ENCODE results near the gene APOA4. TPM values are rescaled to one million over a fixed set of nuclear protein-coding genes. Genes with fewer than 3 reads are reported as not detected.

Gene APOA4
- total and polyA plus RNA-seq, 9 of the 15 experiments (the other 6 are each of a cell fraction or from before 2014, with no cell fraction given): 0.07 TPM; not detected in 8

GRCh38 chr11:116794851-116795250, 28.3 kb downstream of the APOA4 start:
- H4K20me1 ChIP-seq (replicated peaks; ENCODE audit: control insufficient read depth, insufficient read depth, low read length): no peaks in the 10 kb centered on the region
- H3K9ac ChIP-seq (ENCODE audit: insufficient read depth in 1 of 2, low read depth in 2 of 2, low read length in 2 of 2): no peak overlapping the region
- H3K79me2 ChIP-seq (ENCODE audit: control insufficient read depth, insufficient read depth, low read length): no peaks in the 10 kb centered on the region
- peak overlapping the region; percentile 83; the same call in 1 of the 2 replicates for H2AFZ ChIP-seq (ENCODE audit: low read depth, low read length)
- no peak for FAIRE-seq
- peaks cover 14 to 26% of the 10 kb centered on the region in 2 experiments for H3K4me1 ChIP-seq (replicated peaks in 1 of 2; ENCODE audit: control insufficient read depth in 2 of 2, insufficient read depth in 2 of 2, low read length in 2 of 2)
- no peak for DNase-seq (ENCODE audit: extremely low read depth in 1 of 4, low spot score in 3 of 4)
- H3K27me3 ChIP-seq (ENCODE audit: control insufficient read depth in 2 of 2, insufficient read depth in 2 of 2, low read length in 2 of 2): no peaks in the 10 kb centered on the region
- WGBS (ENCODE audit: insufficient coverage, low coverage, missing lambda C conversion rate): 48% methylated on average over 2 of the region's 2 CpGs
- H3K9me3 ChIP-seq (replicated peaks; ENCODE audit: control insufficient read depth, insufficient read depth, low read depth, low read length): no peaks in the 10 kb centered on the region
- no peak overlapping the region for H3K27ac ChIP-seq (ENCODE audit: extremely low read depth, low read depth, low read length)
- BruUV-seq (replicated peaks): no TSS peak
- CTCF ChIA-PET (ENCODE audit: low intra/inter-chr PET ratio): no interaction called here
- ATAC-seq: no peak
- in situ Hi-C loops (cut with MboI) (no loop called here), intact Hi-C loops (cut with micrococcal nuclease) (loop anchor here (5.0 kb wide), 1 partner anchor 432 kb away; no protein-coding TSS in a partner anchor)
- no peak overlapping the region for H3K4me3 ChIP-seq
- POLR2A ChIA-PET: interaction anchor here (0.5 to 0.7 kb wide), 2 partner anchors 41 to 207 kb away, joined by 3 to 4 read pairs; no protein-coding TSS in a partner anchor
- no peaks in the 10 kb centered on the region for H3K9me1 ChIP-seq (ENCODE audit: control insufficient read depth, insufficient read depth, low read length)
- H3K4me2 ChIP-seq (ENCODE audit: insufficient read depth, low read length): no peak overlapping the region
- H3K36me3 ChIP-seq (ENCODE audit: control insufficient read depth, insufficient read depth, low read length): no peaks in the 10 kb centered on the region
- TF ChIP-seq ZMIZ1 (IDR thresholded peaks at IDR 0.05; ENCODE audit: low read depth in 2 of 2, low read length in 2 of 2) (no peak), MIER1 (IDR thresholded peaks at IDR 0.05; ENCODE audit: low read depth) (no peak), HBP1 (CRISPR knock-in tag; IDR thresholded peaks at IDR 0.05) (no peak), ZNF232 (CRISPR knock-in tag; IDR thresholded peaks at IDR 0.05) (no peak), RFX5 (IDR thresholded peaks at IDR 0.05; ENCODE audit: low read depth, low read length) (no peak), ZNF511 (CRISPR knock-in tag; IDR thresholded peaks at IDR 0.05) (no peak), ZNF512 (tag; IDR thresholded peaks at IDR 0.05) (no peak), ZBTB17 (CRISPR knock-in tag; IDR thresholded peaks at IDR 0.05) (no peak), HOMEZ (CRISPR knock-in tag; IDR thresholded peaks at IDR 0.05) (no peak), ZNF778 (CRISPR knock-in tag; IDR thresholded peaks at IDR 0.05) (no peak), POLR2B (IDR thresholded peaks at IDR 0.05; ENCODE audit: low read depth, partially characterized antibody) (no peak), RAD51 (IDR thresholded peaks at IDR 0.05; ENCODE audit: borderline replicate concordance, low read depth) (no peak), HDAC8 (tag; IDR thresholded peaks at IDR 0.05) (no peak), KLF10 (CRISPR knock-in tag; IDR thresholded peaks at IDR 0.05) (no peak), PHB2 (IDR thresholded peaks at IDR 0.05; ENCODE audit: low read depth) (no peak)
